Neural cell (in vitro differentiated cells): ENCODE results near the gene CPNE5.

Source experiments
- EP300 ChIP-seq: fragments of 450-650 bp; conservative IDR thresholded peaks from 2 replicates; pipeline ENCODE4 v1.6.1; 2014; ENCODE audit warnings: antibody characterized with exemption, mild to moderate bottlenecking, moderate library complexity; ENCODE audit not compliant: poor library complexity, severe bottlenecking
- EZH2 ChIP-seq: fragments of 200-600, 300-800 bp; shearing (Covaris generic), sonication (generic); IDR thresholded peaks from 2 replicates; pipeline ENCODE4 v1.6.1; 2014; ENCODE audit warnings: antibody characterized with exemption, low read length, borderline replicate concordance, mild to moderate bottlenecking; ENCODE audit not compliant: insufficient read depth, poor library complexity, severe bottlenecking
- TAF1 ChIP-seq: IDR thresholded peaks from 2 replicates; pipeline ENCODE4 v1.6.1; 2012; ENCODE audit warnings: low read depth
- TF ChIP-seq, protein P1 (sequence below): fragments of 450-650 bp; IDR thresholded peaks from 2 replicates; pipeline ENCODE4 v1.5.1; 2014; ENCODE audit warnings: antibody characterized with exemption, mild to moderate bottlenecking, moderate library complexity; ENCODE audit not compliant: poor library complexity, severe bottlenecking

DNA sequence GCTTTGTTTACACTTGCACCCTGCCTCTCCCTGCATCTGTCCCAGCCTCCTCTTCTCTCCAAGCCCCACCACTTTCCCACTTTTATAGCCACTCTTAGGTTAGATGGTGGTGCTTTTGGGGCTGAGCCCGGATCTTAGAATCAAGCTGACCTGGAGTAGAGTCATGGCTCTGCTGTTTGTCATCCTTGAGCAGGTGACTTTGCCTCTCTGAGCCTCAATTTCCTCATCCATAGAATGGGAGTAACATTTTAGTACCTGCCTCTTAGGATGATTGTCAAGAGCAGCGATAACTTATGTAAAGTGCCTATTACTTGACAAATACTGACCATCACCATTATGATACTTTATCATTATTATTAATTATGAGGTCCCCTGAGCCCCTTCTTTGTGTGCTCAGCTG lies 48.2 kb downstream of the CPNE5 start:
- TF ChIP-seq, protein P1, sequence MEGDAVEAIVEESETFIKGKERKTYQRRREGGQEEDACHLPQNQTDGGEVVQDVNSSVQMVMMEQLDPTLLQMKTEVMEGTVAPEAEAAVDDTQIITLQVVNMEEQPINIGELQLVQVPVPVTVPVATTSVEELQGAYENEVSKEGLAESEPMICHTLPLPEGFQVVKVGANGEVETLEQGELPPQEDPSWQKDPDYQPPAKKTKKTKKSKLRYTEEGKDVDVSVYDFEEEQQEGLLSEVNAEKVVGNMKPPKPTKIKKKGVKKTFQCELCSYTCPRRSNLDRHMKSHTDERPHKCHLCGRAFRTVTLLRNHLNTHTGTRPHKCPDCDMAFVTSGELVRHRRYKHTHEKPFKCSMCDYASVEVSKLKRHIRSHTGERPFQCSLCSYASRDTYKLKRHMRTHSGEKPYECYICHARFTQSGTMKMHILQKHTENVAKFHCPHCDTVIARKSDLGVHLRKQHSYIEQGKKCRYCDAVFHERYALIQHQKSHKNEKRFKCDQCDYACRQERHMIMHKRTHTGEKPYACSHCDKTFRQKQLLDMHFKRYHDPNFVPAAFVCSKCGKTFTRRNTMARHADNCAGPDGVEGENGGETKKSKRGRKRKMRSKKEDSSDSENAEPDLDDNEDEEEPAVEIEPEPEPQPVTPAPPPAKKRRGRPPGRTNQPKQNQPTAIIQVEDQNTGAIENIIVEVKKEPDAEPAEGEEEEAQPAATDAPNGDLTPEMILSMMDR = no peak
- TF ChIP-seq EP300 (no peak), EZH2 (no peak), TAF1 (no peak)
